ENCODE data around the gene FRAS1. TPM values are rescaled to one million over a fixed set of nuclear protein-coding genes. Genes with fewer than 3 reads are reported as not detected.

Gene FRAS1
- total RNA-seq, 2 donors from 2014 or later: not detected

GRCh38 chr4:78217557-78217956 lies 160.4 kb downstream of the FRAS1 start:
- no peak overlapping the region for H3K4me3 Mint-ChIP-seq
- no peak overlapping the region for H3K27ac Mint-ChIP-seq
- no peaks in the 10 kb centered on the region for H3K36me3 Mint-ChIP-seq (ENCODE audit: low read depth)
- no peak for ATAC-seq (replicated peaks)
- H3K27me3 Mint-ChIP-seq: peaks cover 7% of the 10 kb centered on the region
- H3K4me1 Mint-ChIP-seq: no peaks in the 10 kb centered on the region
- no peaks in the 10 kb centered on the region for H3K9me3 Mint-ChIP-seq

DNA sequence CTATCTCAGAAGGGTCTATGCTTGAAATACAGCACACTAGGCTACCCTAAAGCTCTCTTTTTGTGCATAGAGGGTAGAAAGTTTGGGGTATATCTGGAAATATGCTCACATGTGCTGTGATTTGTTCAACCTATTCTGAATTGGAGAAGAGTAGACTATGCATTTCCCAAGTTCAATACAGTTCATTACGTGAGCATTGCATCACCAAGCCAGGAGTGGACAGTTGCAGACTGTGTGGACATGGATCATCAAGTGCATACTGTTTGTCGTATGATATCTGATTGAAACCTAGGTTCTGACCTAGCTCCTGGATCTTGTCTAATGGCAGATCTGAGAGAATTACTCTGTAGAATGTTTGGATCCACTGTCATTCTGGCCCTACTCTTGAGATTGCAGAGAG lies 161.1 kb downstream of the FRAS1 start:
- Mint-ChIP-seq H3K4me1 (no peaks in the 10 kb centered on the region), H3K27me3 (peaks cover 7% of the 10 kb centered on the region), H3K27ac (no peak overlapping the region), H3K4me3 (no peak overlapping the region), H3K36me3 (ENCODE audit: low read depth) (no peaks in the 10 kb centered on the region), H3K9me3 (no peaks in the 10 kb centered on the region)
- no peak for ATAC-seq (replicated peaks)

- no peak for ATAC-seq (replicated peaks)
- Mint-ChIP-seq H3K36me3 (ENCODE audit: low read depth) (no peaks in the 10 kb centered on the region), H3K4me3 (no peak overlapping the region), H3K27ac (no peak overlapping the region), H3K4me1 (no peaks in the 10 kb centered on the region), H3K9me3 (no peaks in the 10 kb centered on the region), H3K27me3 (peaks cover 7% of the 10 kb centered on the region)
Observed at GRCh38 chr4:78219825-78220224, 162.7 kb downstream of the FRAS1 start.

DNA sequence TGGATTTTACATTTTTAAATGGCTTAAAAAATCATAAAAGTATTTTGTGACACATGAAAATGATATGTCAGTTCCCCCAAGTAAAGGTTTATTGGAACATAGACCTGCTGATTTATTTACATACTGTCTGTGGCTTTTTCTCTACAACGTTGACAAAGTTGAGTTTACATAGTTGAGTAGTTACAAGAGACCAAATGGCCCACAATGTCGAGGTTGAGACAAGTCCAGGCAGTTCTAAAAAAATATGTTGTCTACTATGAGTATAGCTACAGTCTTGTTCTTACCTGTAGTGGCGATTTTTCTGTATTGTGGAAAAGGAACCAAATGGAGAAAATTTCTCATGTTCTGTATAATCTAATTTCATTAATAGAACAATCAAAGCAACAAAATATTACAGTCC lies 163.2 kb downstream of the FRAS1 start:
- Mint-ChIP-seq H3K4me3 (no peak overlapping the region), H3K27me3 (peaks cover 7% of the 10 kb centered on the region), H3K9me3 (no peaks in the 10 kb centered on the region), H3K27ac (no peak overlapping the region), H3K4me1 (no peaks in the 10 kb centered on the region), H3K36me3 (ENCODE audit: low read depth) (no peaks in the 10 kb centered on the region)
- no peak for ATAC-seq (replicated peaks)

DNA sequence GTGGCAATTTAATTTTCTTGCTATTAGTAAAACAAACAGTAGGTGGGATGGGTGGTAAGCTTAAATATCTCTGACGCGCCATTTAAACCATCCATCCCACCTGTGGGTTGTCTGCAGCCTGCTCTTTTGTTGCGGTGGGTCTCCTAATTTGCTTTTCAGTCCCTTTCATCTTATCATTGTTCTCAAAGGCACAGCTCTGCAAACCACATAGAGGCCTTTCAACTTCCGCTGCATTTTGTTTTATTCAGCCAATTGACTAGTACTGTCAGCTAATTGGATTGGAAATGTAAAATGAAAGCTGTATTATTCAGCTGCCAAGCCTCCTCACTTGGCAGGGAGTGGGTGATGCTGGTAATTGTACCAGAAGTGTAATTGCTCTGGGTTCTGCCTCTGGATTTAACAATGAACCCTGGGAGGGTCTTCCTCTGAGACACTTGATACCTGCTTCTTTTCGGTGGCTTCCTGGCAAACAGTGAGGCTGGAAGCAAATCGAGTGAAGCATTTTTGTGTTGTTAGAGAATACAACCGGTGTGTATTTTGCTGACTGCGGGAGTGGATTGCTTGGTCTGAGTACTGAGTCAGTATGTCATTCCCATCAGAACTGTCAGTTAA lies 165.6 kb downstream of the FRAS1 start:
- Mint-ChIP-seq H3K27me3 (peaks cover 14% of the 10 kb centered on the region), H3K9me3 (peaks cover 9% of the 10 kb centered on the region), H3K27ac (no peak overlapping the region), H3K4me1 (no peaks in the 10 kb centered on the region), H3K4me3 (no peak overlapping the region), H3K36me3 (ENCODE audit: low read depth) (no peaks in the 10 kb centered on the region)
- ATAC-seq (replicated peaks): no peak

GRCh38 chr4:78225236-78225635 lies 168.1 kb downstream of the FRAS1 start:
- peaks cover 14% of the 10 kb centered on the region for H3K27me3 Mint-ChIP-seq

GRCh38 chr4:78226279-78226678 lies 169.2 kb downstream of the FRAS1 start:
- H3K9me3 Mint-ChIP-seq: peaks cover 9% of the 10 kb centered on the region
- no peaks in the 10 kb centered on the region for H3K4me1 Mint-ChIP-seq
- no peaks in the 10 kb centered on the region for H3K36me3 Mint-ChIP-seq (ENCODE audit: low read depth)
- no peak overlapping the region for H3K27ac Mint-ChIP-seq
- no peak for ATAC-seq (replicated peaks)
- H3K4me3 Mint-ChIP-seq: no peak overlapping the region
- peaks cover 13% of the 10 kb centered on the region for H3K27me3 Mint-ChIP-seq

More at GRCh38 chr4:78225236-78225635, 168.1 kb downstream of the FRAS1 start:
- no peak for ATAC-seq (replicated peaks)
- Mint-ChIP-seq H3K9me3 (peaks cover 9% of the 10 kb centered on the region), H3K4me1 (no peaks in the 10 kb centered on the region), H3K36me3 (ENCODE audit: low read depth) (no peaks in the 10 kb centered on the region), H3K4me3 (no peak overlapping the region), H3K27ac (no peak overlapping the region)

- ATAC-seq (replicated peaks): no peak
- Mint-ChIP-seq H3K4me1 (no peaks in the 10 kb centered on the region), H3K36me3 (ENCODE audit: low read depth) (no peaks in the 10 kb centered on the region), H3K4me3 (no peak overlapping the region), H3K9me3 (peaks cover 9% of the 10 kb centered on the region), H3K27ac (no peak overlapping the region), H3K27me3 (peaks cover 8% of the 10 kb centered on the region)
Observed at GRCh38 chr4:78227411-78228057, 170.4 kb downstream of the FRAS1 start.

DNA sequence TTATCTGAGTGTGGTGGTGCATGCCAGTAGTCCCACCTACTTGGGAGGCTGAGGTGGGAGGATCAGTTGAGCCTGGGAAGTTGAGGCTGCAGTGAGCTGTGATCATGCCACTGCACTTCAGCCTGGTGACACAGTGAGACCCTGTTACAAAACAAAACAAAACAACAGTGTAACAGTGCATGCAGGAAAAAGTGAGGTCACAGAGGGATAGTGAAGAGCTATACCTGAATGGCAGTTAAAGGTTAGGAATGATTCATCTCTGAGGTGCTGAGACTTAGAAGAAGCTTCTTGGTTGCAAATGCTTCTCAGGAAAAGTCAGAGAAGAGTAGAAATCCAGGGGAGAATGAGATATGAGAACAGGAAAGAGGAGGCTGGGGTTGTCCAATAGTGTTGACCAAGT lies 178.7 kb downstream of the FRAS1 start:
- H3K36me3 Mint-ChIP-seq (ENCODE audit: low read depth): no peaks in the 10 kb centered on the region
- H3K4me3 Mint-ChIP-seq: no peak overlapping the region
- no peaks in the 10 kb centered on the region for H3K27me3 Mint-ChIP-seq
- no peak overlapping the region for H3K27ac Mint-ChIP-seq
- no peaks in the 10 kb centered on the region for H3K4me1 Mint-ChIP-seq
- ATAC-seq (replicated peaks): no peak
- no peaks in the 10 kb centered on the region for H3K9me3 Mint-ChIP-seq

DNA sequence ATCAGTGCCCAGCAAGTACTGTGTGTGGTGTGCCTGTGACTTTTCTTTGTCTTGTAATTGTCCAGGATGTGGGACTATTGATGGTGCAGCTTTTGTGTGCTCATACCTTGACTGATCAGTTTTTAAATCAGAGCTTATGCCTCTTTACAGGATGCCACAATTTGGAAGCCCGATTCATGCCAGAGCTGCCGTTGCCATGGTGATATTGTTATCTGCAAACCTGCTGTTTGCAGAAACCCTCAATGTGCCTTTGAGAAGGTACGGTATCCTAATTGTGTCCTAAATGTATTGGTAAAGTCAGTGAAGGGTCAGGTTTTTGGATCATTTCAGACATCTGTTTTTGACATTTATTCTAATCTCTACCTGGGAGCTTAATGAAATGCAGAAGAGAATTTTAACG lies 180.2 kb downstream of the FRAS1 start:
- Mint-ChIP-seq H3K27me3 (no peaks in the 10 kb centered on the region), H3K9me3 (no peaks in the 10 kb centered on the region), H3K27ac (no peak overlapping the region), H3K36me3 (ENCODE audit: low read depth) (no peaks in the 10 kb centered on the region), H3K4me3 (no peak overlapping the region), H3K4me1 (no peaks in the 10 kb centered on the region)
- no peak for ATAC-seq (replicated peaks)

GRCh38 chr4:78242071-78242470 lies 184.9 kb downstream of the FRAS1 start:
- ATAC-seq (replicated peaks): no peak
- H3K9me3 Mint-ChIP-seq: no peaks in the 10 kb centered on the region
- no peak overlapping the region for H3K27ac Mint-ChIP-seq
- no peak overlapping the region for H3K4me3 Mint-ChIP-seq
- H3K4me1 Mint-ChIP-seq: no peaks in the 10 kb centered on the region
- H3K27me3 Mint-ChIP-seq: peaks cover 4% of the 10 kb centered on the region
- H3K36me3 Mint-ChIP-seq (ENCODE audit: low read depth): no peaks in the 10 kb centered on the region

- H3K27ac Mint-ChIP-seq: no peak overlapping the region
- no peaks in the 10 kb centered on the region for H3K9me3 Mint-ChIP-seq
- no peaks in the 10 kb centered on the region for H3K36me3 Mint-ChIP-seq (ENCODE audit: low read depth)
- no peak overlapping the region for H3K4me3 Mint-ChIP-seq
- H3K4me1 Mint-ChIP-seq: no peaks in the 10 kb centered on the region
- peaks cover 6% of the 10 kb centered on the region for H3K27me3 Mint-ChIP-seq
- no peak for ATAC-seq (replicated peaks)
Observed at GRCh38 chr4:78244705-78245485, 187.8 kb downstream of the FRAS1 start.

DNA sequence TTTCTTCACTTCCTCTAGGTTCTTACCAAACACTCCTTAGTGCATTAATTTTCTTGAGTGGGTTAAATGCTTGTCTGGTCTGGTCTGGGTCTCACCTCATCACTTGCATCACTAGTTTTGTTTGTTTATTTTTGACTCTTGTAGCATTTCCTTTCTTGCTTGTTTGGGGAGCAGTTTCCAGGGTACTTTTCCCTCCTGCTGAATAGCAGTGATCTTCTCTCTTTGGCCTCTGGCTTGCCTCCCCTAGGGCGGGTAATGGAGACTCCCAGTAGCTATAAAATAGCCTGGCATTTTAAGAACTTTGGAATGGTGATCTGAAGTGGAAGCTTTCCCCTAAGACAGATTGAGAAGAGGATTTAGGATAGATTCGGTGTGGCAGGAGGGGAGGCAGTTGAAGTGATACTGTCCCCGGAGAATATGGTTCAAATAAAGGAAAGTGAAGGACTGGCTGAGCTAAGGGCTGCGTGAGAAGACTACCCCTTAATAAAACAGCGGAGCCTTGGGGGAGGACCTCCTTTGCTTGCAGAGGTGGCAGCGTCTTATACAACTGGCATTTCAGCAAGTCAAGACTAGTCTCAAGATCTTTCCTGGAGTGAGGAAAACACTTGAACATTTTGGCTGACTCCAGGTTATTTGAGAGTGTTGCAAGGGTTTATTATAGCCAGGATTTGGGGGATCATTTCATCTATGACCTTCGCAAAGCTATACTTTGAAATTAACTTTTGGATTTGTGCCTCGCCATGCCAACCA lies 190.6 kb downstream of the FRAS1 start:
- H3K9me3 Mint-ChIP-seq: peaks cover 10% of the 10 kb centered on the region
- H3K4me3 Mint-ChIP-seq: no peak overlapping the region
- no peak overlapping the region for H3K27ac Mint-ChIP-seq
- H3K4me1 Mint-ChIP-seq: no peaks in the 10 kb centered on the region
- peaks cover 6% of the 10 kb centered on the region for H3K27me3 Mint-ChIP-seq
- no peaks in the 10 kb centered on the region for H3K36me3 Mint-ChIP-seq (ENCODE audit: low read depth)
- ATAC-seq (replicated peaks): no peak

DNA sequence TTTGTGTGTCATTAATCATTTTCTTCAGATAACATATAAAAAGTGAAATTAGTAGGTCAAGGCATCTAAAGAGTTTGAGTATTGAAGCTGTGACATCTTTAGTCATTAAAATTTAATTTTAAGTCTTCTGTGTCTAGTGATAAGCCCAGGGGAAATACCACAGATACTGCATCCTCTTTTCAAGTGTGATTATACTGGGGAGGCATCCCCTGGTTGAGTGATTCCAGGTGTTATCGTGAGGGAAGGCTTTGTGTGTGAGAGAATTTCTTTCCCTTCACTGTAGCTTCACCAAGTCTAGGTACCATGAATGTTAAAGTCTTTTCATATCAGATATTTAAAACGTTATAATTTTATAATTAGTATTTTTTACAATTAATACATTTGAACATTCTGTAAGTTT lies 193.4 kb downstream of the FRAS1 start:
- ATAC-seq (replicated peaks): no peak
- H3K36me3 Mint-ChIP-seq (ENCODE audit: low read depth): no peaks in the 10 kb centered on the region
- H3K27ac Mint-ChIP-seq: no peak overlapping the region
- H3K4me1 Mint-ChIP-seq: no peaks in the 10 kb centered on the region
- H3K9me3 Mint-ChIP-seq: peaks cover 15% of the 10 kb centered on the region
- no peak overlapping the region for H3K4me3 Mint-ChIP-seq
- peaks cover 6% of the 10 kb centered on the region for H3K27me3 Mint-ChIP-seq

Data from activated T-helper 17 cell treated with anti-CD3 and anti-CD28 coated beads, Interleukin-2, amount 50 U/mL, for 72 hours (primary cell).